ENCODE results near the gene NUDT16.

DNA sequence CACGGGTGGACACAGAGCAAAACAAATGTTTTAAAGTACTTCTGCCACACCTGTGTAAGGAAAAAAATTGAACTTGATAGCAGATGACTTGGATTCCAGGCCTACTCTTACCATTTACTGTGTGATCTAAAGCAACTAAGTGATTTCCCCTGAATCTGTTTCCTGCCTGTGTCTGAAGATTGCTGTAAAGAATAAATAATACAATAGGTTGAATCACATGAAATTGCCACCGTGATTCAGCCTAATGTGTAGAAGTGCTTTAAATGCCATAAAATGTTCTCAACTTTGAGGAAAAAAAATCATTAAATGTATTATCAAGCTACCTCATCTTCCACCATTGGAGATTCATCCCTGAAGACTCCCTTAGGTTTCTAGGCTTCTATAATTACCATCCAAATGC, 27.6 kb upstream of the NUDT16 start:
- TF ChIP-seq EZH2 (IDR thresholded peaks at IDR 0.05; ENCODE audit: insufficient read depth, low read length) = no peak
- TF ChIP-seq, protein P1, sequence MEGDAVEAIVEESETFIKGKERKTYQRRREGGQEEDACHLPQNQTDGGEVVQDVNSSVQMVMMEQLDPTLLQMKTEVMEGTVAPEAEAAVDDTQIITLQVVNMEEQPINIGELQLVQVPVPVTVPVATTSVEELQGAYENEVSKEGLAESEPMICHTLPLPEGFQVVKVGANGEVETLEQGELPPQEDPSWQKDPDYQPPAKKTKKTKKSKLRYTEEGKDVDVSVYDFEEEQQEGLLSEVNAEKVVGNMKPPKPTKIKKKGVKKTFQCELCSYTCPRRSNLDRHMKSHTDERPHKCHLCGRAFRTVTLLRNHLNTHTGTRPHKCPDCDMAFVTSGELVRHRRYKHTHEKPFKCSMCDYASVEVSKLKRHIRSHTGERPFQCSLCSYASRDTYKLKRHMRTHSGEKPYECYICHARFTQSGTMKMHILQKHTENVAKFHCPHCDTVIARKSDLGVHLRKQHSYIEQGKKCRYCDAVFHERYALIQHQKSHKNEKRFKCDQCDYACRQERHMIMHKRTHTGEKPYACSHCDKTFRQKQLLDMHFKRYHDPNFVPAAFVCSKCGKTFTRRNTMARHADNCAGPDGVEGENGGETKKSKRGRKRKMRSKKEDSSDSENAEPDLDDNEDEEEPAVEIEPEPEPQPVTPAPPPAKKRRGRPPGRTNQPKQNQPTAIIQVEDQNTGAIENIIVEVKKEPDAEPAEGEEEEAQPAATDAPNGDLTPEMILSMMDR (IDR thresholded peaks at IDR 0.05; ENCODE audit: insufficient read depth, low read depth, low read length) = no peak

Data from astrocyte (in vitro differentiated cells and primary cell).